Glomerular endothelial cell (primary cell): ENCODE data around the gene COG6. TPM values are rescaled to one million over a fixed set of nuclear protein-coding genes. Genes with fewer than 3 reads are reported as not detected.

Experiments used
- DNase-seq: peaks from one replicate; pipeline ENCODE4 v3.0.0-alpha.2; 2011; ENCODE audit warnings: low read depth, low spot score; ENCODE audit errors: extremely low read depth
- total RNA-seq: library from RNA; depleted of rRNA; stranded (reverse); fragments of >200 nt; gene quantifications from 2 replicates; pipeline ENCODE4 v1.2.3, GENCODE V29; 2015

Gene COG6
- total RNA-seq, 1 donor from 2014 or later = 113 TPM

DNA sequence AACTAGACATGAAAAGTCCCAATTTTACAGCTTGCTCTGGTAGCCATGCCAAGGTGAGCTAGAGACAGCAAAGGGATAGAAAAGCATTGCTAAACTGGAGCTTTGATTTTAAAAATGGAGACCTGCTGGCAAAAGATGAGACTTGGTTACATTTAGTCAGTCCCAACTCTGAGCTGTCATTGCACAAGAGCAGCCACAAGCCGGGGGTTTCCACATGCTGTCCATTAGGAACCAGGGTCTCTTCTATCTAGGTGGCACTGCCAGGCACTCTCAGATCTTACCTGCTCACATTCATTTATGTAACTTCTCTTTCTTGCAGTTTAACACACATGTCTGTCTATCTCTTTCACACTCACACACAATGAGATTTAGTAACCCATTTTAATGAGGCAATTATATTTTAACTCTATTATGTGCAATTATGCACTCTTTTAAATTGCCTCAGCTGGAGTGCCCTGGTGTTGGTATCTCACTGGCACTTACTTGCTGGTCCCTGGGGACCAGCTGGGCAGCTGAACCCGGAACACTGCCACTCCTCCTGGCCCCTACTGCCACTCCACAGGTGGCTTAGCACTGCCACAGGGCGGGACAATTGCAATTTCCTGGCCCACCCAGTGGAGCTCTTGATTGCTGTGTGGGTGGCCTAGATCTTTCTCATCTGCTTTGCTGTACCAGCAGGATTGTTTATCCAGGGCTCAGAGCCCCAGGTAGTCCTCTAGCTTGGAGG lies 112.5 kb downstream of the COG6 start:
- DNase-seq = no peak

DNA sequence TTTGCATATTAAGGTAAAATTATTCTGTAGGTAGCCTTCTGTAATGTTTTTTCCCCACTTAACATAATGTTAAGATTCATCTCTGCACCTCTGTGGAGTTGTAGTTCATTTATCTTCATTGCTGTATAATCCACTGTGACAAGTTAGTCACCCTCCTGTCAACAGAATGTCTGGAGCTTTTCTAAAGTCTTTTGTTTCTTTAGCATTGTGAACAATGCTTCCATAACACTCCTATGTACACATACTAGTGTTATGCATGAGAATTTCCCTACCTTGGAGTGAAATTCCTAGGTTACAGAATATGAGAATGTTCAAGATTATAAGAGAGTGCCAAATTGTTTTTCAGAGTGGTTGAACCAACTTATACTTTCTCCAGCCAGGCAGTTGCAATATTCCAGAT lies 113.5 kb downstream of the COG6 start:
- no peak for DNase-seq

DNA sequence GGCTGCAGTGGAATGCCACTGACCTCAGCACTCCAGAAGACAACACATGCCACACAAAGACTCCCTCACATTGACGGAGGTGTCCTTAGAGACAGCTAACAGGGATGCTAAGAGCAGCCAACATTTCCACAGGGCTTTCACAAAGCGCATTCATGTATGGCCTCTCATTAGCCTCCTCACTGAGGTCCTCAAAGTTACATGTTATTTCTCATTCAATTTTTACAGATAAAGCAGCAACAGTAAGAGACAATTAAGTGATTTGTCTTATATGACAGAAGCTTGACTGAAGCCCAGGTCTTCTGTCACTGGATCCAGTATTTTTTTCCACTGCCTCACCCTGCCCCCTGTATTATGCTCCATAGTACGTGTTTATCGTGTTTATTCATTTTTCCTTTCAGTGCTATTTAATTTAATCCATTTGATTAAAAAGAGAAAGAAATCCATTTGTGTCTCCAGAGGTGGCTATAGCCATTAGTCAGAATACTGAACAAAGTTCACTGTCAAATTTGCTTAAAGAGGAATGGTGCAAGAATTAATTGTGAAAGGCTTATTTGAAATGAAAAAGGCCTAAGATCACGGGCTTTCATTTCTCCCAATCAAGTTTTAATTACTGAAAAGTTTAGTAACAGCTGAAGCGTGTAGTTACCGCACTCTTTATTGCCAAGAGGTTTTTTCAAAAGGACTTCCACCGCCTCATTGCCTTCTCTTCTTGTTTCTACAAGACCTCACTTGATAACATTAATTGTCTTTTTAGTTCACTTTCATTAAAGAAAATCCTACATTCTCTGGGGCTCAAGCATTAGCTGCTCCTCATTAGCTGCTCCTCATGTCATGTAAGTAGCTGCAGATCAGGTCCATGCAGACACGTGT lies 115.0 kb downstream of the COG6 start:
- no peak for DNase-seq

DNA sequence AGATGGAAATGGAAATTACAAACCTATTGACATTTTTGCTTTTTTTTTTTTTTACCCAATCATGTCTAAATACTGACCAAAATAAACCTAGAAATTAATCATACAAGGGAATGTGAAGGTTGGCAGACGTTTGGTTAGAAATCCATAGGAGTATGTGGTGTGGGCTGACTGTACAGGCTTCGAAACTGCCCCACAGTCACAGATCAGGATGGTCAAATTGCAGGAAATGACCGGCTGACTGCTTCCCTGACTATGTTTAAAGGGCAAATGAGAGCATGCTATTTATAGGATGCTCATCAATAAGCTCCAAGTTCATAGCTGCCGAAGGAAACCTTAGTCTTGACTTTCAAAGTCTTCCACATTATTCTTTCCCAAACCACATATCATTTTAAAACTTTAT lies 118.4 kb downstream of the COG6 start:
- no peak for DNase-seq

DNA sequence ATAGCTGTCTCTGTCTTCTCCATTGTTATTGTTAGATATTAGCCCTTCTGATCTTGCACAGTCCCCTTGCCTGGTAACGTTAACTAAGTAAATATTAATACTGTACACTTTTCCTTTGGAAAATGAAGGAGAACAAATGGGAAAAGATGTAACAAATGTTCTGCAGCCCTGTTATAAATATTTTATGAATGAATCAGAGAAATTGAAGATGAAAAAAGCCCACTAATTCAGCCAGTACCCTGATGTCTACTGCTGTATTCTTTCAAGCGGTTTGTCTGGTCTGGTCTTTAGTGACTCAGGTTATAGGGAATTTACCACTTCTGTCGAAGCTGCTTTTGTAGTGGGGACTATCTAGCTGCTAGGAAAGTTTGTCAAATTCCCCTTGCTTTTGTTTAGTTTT lies 121.0 kb downstream of the COG6 start:
- no peak for DNase-seq

DNA sequence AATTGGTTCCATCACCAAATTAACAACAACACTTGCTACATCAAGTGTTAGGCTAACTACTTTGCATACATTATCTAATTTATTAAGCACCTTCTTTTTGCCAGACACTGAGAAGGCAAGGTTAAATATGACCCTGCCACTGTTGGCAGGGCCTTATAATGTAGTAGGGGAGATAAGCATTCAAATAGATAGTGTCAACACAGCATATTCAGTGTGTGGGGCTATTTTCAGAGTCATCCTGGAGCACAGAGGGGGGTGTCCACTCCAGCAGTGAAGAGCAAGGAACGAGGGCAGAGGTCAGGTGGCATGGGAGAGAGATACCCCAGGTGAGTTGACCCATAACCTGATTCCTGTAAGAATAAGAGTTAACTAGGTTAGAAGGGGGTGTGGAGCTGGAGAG lies 121.6 kb downstream of the COG6 start:
- no peak for DNase-seq

DNA sequence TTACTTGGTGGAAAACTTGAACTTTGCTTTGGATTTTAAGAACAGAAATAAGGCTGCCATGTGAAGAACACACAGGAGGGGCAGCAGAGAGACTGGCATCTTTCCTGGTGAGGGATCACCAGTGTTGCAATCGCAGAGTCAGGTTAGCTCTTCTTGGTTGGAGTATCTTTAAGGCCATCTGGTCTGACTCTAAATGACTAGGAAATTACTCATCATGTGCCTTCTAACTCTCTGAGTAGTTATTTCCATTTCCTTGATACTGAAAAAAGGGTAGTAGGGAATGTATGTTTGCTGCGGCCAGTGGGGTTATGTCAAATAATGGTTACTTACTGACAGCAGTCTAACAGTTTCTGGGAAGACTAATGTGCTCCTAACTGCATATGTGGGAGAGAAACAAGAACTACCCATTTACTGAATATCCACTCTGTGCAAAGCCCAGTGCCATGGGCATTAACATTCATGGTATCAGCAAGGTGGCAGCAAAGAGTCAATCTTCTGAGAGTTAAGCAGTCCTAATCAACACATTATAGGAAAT lies 122.1 kb downstream of the COG6 start:
- DNase-seq = no peak

DNA sequence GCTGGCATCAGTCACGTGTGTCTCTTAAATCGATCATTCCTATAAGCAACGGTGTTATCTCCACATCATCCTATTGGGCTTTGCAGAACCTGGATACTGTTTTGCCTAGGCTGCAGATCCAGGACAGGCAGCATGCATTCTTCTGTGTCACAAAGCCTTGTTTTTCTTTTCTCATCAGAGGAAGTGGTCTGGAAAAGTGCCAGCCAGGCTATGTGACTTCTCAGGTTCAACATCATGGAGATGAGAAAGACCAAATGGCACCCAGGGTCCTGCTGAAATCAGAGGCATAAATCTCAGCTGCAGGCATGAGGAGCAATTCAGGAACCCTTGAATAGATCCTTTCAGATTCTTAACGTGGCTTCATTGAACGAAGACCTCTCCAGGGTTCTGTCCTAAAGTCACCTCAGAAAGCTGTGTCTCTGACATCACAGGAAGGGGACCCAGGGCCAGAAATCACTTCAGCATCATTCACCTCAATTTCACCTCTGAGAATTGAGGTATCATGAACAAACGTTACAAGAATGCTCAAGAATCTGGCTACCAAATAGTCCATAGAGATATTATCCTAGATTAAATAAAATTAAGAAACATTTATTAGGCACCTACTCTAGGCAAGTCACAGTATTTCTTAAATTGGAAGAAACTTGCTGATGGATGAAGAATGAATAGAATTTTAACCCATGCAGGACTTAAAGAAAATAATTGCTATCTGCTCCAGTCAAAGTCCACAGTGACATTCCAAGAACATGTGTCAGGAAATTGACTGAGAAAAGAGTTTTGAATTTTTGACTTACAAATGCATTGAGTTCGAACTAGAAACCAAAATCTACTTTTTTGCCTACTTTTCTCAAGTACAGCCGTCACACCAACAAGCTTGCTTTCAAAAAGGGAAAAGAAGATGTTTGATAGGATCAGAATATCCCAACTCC lies 124.1 kb downstream of the COG6 start:
- no peak for DNase-seq

DNA sequence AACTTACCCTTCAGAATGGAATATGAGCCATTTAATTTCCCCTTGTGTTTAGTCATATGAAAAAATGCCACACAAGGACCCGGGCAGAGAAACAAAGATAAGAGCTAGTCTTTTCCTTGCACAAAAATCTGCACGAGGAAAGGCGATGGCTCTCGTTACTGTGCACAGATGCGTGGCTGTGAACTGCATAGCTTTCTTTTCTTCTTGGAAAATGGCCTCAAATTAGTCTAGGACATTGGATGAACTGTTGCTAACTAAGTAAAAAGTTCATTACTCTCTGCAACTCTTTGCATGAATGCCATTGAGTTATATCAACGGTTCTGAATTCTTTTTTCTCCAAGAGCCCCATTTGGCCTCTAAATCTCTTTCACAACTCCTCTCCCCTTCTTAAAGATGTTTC lies 125.2 kb downstream of the COG6 start:
- no peak for DNase-seq

DNA sequence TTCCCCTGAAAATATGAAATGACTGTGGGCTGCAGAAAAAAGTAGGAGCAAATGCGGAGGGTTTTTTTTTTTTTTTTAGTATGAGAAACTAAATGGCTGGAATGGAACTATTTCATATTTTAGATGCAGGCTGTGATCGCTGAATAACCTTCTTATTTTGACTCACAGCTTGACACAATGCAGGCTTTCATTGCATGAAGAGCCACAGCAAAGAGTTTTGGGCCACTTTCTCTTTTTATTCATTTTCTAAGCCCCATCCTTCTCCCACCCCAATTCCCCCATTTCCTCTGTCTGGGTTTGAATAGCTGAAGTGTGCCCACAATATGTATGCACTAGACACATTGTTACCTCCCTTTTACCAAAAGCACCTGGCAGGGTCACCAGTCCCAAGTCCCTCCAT lies 125.9 kb downstream of the COG6 start:
- no peak for DNase-seq

DNA sequence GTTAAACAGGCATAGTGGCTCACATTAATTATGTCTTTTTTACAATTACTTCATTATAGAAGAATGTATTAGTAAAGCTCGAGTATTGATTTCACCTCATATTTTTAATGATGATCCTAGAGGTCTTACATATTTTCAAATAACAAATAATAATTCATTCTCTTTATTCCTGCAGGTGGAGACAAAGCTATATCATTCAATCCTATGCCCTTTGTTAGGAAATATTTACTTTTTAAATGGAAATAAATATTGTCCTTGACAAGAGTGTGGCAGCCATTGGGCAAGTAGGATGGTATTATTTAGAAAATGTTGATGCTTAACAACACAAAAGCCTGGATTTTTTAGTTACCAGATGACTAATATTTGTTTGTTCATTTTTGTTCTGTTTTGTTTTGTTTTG lies 127.6 kb downstream of the COG6 start:
- no peak for DNase-seq

DNA sequence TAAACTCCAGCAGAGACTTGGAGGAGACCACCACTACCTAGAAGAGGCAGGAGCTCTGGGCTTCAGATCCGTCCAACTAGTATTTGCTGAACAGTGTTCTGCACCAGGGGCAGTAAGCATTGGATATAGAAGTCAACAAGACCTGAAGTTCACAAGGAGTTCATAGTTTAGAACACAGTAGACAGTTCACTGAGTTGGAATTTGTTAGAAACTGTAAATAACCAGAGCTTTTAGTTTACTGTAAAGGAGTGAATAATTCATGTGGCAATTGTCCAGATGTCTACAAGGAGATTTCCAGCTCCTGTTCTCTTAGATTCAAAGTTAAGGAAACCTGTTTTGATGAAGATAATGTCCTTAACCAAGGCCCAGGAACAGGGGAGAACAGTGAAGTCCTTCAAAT lies 128.9 kb downstream of the COG6 start:
- no peak for DNase-seq

DNA sequence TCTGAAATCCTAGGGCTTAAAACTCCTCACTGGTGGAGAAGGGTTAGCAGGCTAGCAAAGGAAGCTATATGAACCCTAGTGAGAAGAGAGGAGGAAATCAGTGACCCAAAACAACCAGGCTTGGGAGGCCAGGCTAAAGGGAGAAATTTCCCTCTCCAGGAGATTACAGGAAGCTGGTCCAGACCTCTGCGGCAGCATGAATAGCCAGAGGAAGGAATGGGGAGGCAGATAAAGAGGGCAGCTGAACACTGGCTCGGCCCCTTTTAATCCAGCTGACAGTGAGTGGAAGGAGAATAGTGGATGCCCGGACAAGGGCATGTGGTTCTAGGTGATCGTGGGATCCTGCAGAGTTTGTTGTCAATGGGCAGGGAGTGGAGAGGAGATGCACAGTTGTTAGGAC lies 130.6 kb downstream of the COG6 start:
- DNase-seq = no peak

DNA sequence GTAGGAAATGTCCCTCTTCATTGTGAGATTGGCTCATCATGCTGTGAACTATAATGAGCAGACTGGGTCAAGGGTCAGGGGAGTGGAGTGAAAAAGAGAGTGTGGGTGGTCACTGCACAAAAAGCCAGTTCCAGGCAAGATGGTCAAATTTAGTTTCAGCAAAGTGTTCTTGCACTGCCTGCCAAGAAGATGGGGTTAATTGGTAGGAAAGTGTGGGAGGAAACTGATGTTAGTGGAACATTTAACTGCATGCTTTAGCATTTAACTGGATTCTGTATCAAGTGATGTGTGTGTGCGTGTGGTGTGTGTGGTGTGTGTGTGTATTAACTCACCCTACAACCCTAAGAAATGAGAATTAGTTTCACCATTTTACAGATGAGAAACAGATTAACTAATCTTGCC lies 131.6 kb downstream of the COG6 start:
- no peak for DNase-seq

DNA sequence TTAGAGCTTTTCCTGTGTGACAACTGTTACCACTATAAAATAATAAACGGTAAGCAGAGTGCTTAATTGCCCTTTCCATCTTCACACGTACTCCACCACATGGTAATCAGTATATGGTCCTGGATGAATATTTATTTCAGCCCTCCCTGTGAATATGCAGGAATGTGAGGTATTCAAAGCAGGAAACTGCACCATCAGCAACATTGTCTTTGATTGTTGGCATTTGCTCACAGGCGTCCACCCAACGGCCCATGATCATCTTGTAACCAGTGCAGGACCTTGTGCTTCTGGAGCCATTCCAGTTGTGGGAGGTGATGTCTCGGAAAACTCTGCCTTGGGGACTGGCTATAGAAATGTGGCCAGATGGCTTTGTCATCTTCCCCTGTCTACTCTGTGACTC lies 132.6 kb downstream of the COG6 start:
- no peak for DNase-seq

DNA sequence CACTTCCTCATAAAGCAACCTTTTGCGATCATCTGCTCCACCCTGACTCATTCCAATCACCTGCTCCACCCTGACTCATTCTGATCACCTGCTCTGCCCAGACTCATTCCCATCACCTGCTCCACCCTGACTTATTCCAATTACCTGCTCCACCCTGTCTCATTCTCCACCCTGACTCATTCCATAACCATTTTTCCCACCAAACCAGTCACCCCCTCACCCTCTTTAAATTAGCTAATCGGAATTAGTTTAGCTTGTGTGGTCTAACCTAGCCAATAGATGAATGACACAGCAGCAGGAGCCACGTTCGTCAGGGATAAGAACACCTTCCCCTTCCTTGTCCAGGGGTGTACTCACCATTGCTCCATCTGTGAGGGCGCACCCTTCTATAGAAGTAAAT lies 134.0 kb downstream of the COG6 start:
- DNase-seq = no peak

Other genes starting within 250 kb of the COG6 start
- 10.6 and 19.1 TPM in 2 replicates for gene LHFPL6, start 52.5 kb upstream of the COG6 start, total RNA-seq